ENCODE measurements around the gene FAM174A.

The FAM174A gene

DNA sequence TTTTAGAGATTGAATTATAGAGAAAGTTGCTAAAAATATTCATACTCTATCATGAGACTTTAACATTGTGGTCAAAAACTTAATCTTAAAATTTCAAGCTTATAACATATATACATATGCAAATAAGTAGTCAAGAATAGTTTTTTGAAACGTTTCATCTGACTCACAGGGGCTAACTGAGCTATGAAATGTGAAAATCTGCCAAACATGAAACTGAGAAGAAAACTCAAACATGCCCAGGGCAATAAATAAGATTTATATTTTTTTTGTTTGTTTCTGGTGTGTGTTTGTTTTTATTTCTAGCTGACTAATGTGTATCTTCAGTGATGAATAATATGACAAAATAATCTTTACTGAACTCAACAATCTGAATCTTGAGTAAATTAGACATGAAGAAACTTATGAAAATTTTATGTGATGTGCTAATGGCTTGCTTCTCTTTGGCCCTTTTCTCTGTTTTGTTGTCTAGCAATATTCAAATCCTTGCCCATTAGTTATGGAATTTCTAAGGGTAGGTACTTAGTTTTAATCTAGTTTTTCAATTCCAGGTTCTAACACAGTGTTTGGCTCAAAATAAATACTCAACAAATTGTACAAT lies 99.9 kb downstream of the FAM174A start:
- no peak for DNase-seq (ENCODE audit: low read depth in 1 of 2, low spot score in 1 of 2)
- TF ChIP-seq JUND (IDR thresholded peaks at IDR 0.05; ENCODE audit: low read depth) = no peak
- in situ Hi-C loops (cut with HindIII; ENCODE audit: low pct_unique_long_range_greater_than_20kb, low sequenced_read_pairs) = no loop called here

Measured in T47D (cell line).